UCSD-AML1 (cell line): ENCODE results near the gene DNAAF1.

Experiments
- DNase-seq: peaks from one replicate; lab custom pipeline; 2025; ENCODE audit not compliant: unreplicated experiment; lab: John Stamatoyannopoulos, UW

DNAAF1 gene

GRCh38 chr16:84159007-84159406, 13.9 kb downstream of the DNAAF1 start:
- DNase-seq = no peak

- DNase-seq = no peak
These were observed 14.7 kb downstream of the DNAAF1 start for GRCh38 chr16:84159800-84160199.

- no peak for DNase-seq
These were observed 15.9 kb downstream of the DNAAF1 start for GRCh38 chr16:84161037-84161436.

- no peak for DNase-seq
These were observed 16.7 kb downstream of the DNAAF1 start for GRCh38 chr16:84161801-84162200.

GRCh38 chr16:84165746-84166145, 20.6 kb downstream of the DNAAF1 start:
- DNase-seq = no peak

GRCh38 chr16:84166796-84167695, 21.9 kb downstream of the DNAAF1 start:
- DNase-seq = no peak

GRCh38 chr16:84169765-84170310, 24.7 kb downstream of the DNAAF1 start:
- DNase-seq = no peak

- DNase-seq = no peak
These were observed 29.3 kb downstream of the DNAAF1 start for GRCh38 chr16:84174396-84174795.

GRCh38 chr16:84175350-84176081, 30.4 kb downstream of the DNAAF1 start:
- peak; percentile 38 for DNase-seq

GRCh38 chr16:84176192-84177053, 31.3 kb downstream of the DNAAF1 start:
- DNase-seq = no peak

- DNase-seq = no peak
These were observed 32.6 kb downstream of the DNAAF1 start for GRCh38 chr16:84177741-84178073.

- no peak for DNase-seq
These were observed 33.1 kb downstream of the DNAAF1 start for GRCh38 chr16:84178146-84178765.

GRCh38 chr16:84178892-84179611, 33.9 kb downstream of the DNAAF1 start:
- DNase-seq = no peak

GRCh38 chr16:84179612-84180320, 34.7 kb downstream of the DNAAF1 start:
- DNase-seq = no peak

- DNase-seq = no peak
These were observed 35.5 kb downstream of the DNAAF1 start for GRCh38 chr16:84180519-84181140.

- no peak for DNase-seq
These were observed 36.2 kb downstream of the DNAAF1 start for GRCh38 chr16:84181144-84181915.

- no peak for DNase-seq
These were observed 37.0 kb downstream of the DNAAF1 start for GRCh38 chr16:84182104-84182503.
